ENCODE data around the gene CBFA2T3.

Gene CBFA2T3

GRCh38 chr16:88872650-88873331, 104.2 kb downstream of the CBFA2T3 start:
- peaks cover 26% of the 10 kb centered on the region for H3K27me3 Mint-ChIP-seq (ENCODE audit: low read depth)
- no peaks in the 10 kb centered on the region for H3K9me3 Mint-ChIP-seq
- H3K4me3 Mint-ChIP-seq: no peak overlapping the region
- H3K27ac Mint-ChIP-seq: no peak overlapping the region
- no peak for TF ChIP-seq CTCF (IDR thresholded peaks at IDR 0.05; ENCODE audit: unreplicated experiment in 3 of 3)
- no peaks in the 10 kb centered on the region for H3K36me3 Mint-ChIP-seq (ENCODE audit: low read depth)
- peaks cover 17% of the 10 kb centered on the region for H3K4me1 Mint-ChIP-seq

DNA sequence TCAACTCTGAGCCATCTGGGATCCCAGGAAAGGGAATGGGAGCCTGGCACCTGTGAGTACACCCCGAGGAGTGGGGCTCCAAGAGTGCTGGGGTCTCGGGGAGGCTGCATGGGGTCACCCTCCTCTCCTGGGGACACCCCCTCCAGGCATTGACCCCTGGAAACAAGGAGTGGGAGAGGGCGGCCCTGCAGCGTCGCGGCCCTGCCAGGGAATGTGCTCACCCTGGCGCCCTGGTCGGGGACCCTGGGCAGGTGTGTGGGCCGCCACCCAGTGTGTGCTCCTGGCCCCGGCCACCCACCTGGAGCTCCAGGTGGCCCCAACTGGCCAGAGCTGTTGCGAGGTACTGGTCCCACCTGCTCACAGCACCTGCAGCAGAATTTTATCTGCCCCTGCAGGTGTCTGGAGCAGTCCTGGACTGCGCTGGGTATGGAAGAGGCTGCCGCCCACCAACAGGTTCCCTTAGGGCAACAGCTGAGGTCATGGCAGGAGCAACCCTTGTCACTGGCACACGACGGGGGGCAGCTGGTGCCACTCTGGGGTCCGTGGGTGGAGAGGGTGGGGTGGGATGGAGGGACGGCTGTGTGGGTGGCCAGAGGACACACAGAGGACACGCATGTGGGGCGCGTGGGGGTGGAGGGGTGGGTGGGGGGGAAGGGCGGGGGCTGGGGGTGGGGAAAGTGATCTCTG, 105.1 kb downstream of the CBFA2T3 start:
- peaks cover 26% of the 10 kb centered on the region for H3K27me3 Mint-ChIP-seq (ENCODE audit: low read depth)
- H3K4me1 Mint-ChIP-seq: peaks cover 17% of the 10 kb centered on the region

DNA sequence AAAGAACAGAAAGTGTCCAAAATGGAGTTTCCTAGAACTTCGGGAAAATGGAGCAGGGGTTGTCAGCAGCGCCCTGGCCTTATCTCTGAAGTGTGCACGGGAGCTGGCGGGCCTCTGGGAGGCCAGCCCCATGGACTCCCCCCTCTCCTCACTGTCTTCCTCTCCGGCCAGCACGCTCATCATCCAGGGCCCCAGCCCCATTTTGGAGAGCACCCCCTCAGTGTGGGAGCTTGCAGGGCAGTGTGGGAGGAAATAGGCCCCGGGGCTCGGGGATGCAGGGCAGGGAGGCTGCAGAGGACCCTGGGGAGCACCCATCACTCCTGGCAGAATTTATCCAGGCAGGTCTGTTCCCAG, 105.7 kb downstream of the CBFA2T3 start:
- no peak for TF ChIP-seq CTCF (IDR thresholded peaks at IDR 0.05; ENCODE audit: unreplicated experiment in 3 of 3)
- peaks cover 14% of the 10 kb centered on the region for H3K4me1 Mint-ChIP-seq
- H3K9me3 Mint-ChIP-seq: no peaks in the 10 kb centered on the region
- no peaks in the 10 kb centered on the region for H3K36me3 Mint-ChIP-seq (ENCODE audit: low read depth)
- H3K27ac Mint-ChIP-seq: no peak overlapping the region
- no peak overlapping the region for H3K4me3 Mint-ChIP-seq
- H3K27me3 Mint-ChIP-seq (ENCODE audit: low read depth): peaks cover 26% of the 10 kb centered on the region

More for the DNA sequence above, 105.1 kb downstream of the CBFA2T3 start:
- no peaks in the 10 kb centered on the region for H3K9me3 Mint-ChIP-seq
- H3K4me3 Mint-ChIP-seq: no peak overlapping the region
- no peaks in the 10 kb centered on the region for H3K36me3 Mint-ChIP-seq (ENCODE audit: low read depth)
- no peak for TF ChIP-seq CTCF (IDR thresholded peaks at IDR 0.05; ENCODE audit: unreplicated experiment in 3 of 3)
- H3K27ac Mint-ChIP-seq: no peak overlapping the region

DNA sequence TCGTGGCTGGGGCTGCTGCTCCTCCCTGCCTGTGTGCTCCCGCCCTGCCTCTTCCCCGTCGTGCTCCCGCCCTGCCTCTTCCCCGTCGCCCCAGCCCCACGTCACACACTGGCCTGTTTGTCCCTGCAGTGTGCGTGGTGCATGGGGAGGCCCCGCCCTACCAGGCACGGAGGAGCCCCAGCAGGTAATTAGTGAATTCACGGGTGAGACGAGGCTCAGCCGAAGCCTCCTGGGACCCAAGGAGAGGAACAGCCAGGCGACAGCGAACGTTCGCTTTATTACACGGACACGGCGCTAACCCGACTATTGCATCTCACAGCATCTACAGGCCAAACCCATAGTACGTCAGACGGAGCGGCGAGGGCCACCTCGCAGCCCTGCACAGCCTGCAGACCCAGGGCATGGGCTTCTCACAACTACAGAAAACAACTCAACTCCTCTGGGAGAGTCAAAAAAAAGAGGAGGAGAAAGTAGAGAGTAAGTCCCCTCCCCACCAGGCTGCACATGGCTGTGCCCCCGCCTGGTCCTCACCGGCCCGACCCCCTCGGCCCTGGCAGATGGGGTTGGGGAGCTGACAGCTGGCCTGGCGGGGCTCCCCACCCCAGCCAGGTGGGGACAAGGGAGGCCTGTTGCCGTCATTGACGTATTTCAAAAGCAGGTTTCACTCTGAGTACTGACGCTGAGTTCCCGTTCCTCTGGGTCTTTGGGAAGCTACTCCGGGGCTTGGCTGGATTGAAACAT, 106.2 kb downstream of the CBFA2T3 start:
- Mint-ChIP-seq H3K4me1 (peaks cover 10% of the 10 kb centered on the region), H3K27me3 (ENCODE audit: low read depth) (peaks cover 26% of the 10 kb centered on the region), H3K9me3 (no peaks in the 10 kb centered on the region), H3K27ac (no peak overlapping the region), H3K4me3 (no peak overlapping the region), H3K36me3 (ENCODE audit: low read depth) (no peaks in the 10 kb centered on the region)
- TF ChIP-seq CTCF (IDR thresholded peaks at IDR 0.05; ENCODE audit: unreplicated experiment in 3 of 3): no peak

DNA sequence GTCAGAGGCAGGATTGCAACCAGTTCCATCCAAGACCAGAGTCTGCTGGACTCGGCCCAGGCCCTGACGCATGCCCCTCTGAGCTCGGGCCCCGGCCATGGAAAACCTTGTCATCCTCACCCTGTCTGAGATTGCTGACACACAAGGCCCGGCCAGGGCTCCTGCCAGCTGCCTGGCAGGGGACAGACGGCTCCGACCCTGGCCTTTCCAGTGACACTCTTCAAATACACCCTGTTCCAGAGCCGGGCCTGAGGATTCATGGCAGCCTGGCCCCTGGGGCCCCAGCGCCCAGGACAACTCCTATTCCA, 107.4 kb downstream of the CBFA2T3 start:
- H3K27ac Mint-ChIP-seq: no peak overlapping the region
- H3K27me3 Mint-ChIP-seq (ENCODE audit: low read depth): peaks cover 26% of the 10 kb centered on the region
- peaks cover 7% of the 10 kb centered on the region for H3K4me1 Mint-ChIP-seq
- H3K4me3 Mint-ChIP-seq: no peak overlapping the region
- H3K9me3 Mint-ChIP-seq: no peaks in the 10 kb centered on the region
- H3K36me3 Mint-ChIP-seq (ENCODE audit: low read depth): no peaks in the 10 kb centered on the region
- TF ChIP-seq CTCF (IDR thresholded peaks at IDR 0.05; ENCODE audit: unreplicated experiment in 3 of 3): no peak

Measured in nephron (organoid).